ENCODE results near the gene IL9R. TPM values are rescaled to one million over a fixed set of nuclear protein-coding genes. Genes with fewer than 3 reads are reported as not detected.
"Not testable (repeated sequence)": the region's sequence is repeated elsewhere in the genome, so short reads cannot be mapped to it uniquely, and the experiment has no call there.

Gene IL9R
- total RNA-seq, 2 donors from 2014 or later: 0.31 to 0.62 TPM

DNA sequence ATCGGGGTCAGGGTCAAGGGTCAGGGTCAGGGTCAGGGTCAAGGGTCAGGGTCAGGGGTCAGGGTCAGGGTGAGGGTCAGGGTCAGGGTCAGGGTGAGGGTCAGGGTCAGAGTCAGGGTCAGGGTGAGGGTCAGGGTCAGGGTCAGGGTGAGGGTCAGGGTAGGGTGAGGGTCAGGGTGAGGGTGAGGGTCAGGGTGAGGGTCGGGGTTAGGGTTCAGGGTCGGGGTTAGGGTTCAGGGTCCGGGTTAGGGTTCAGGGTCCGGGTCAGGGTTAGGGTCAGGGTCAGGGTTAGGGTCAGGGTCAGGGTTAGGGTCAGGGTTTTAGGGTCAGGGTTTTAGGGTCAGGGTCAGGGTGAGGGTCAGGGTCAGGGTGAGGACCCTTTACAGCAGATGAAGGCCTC, 22.4 kb downstream of the IL9R start:
- WGBS, 2 experiments (ENCODE audit: insufficient coverage in 1 of 2, insufficient read length in 1 of 2): 90% methylated on average over 2 of the region's 5 CpGs; no CpG with 5 or more reads in 1 of the 2 experiments
- H3K36me3 ChIP-seq (ENCODE audit: control insufficient read depth, insufficient read depth, low read length); DNase-seq: not testable (repeated sequence)

DNA sequence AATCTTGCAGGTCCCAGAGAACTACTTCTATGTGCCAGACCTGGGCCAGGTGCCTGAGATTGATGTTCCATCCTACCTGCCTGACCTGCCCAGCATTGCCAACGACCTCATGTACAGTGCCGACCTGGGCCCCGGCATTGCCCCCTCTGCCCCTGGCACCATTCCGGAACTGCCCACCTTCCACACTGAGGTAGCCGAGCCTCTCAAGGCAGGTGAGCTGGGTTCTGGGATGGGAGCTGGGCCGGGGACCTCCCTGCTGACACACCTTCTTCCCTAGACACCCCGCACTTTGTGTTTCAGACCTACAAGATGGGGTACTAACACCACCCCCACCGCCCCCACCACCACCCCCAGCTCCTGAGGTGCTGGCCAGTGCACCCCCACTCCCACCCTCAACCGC, 25.5 kb downstream of the IL9R start:
- DNase-seq; H3K4me1 Mint-ChIP-seq; H3K27me3 Mint-ChIP-seq (ENCODE audit: insufficient read depth); H3K9me3 ChIP-seq (ENCODE audit: control insufficient read depth, low read length); H3K36me3 ChIP-seq (ENCODE audit: control insufficient read depth, insufficient read depth, low read length); H3K27ac Mint-ChIP-seq; H3K4me3 ChIP-seq (ENCODE audit: low read length); H3K27ac ChIP-seq (ENCODE audit: low read depth, low read length); H3K4me1 ChIP-seq (ENCODE audit: control insufficient read depth, insufficient read depth, low read length); H3K27me3 ChIP-seq (ENCODE audit: control insufficient read depth, insufficient read depth, low read length, poor library complexity, severe bottlenecking); H3K9ac ChIP-seq (ENCODE audit: extremely low read depth, low read length, poor library complexity, severe bottlenecking); H3K36me3 Mint-ChIP-seq (ENCODE audit: low read depth); H3K9me3 Mint-ChIP-seq; H3K4me3 Mint-ChIP-seq: not testable (repeated sequence)
- 58% methylated on average over 3 of the region's 9 CpGs; no CpG with 5 or more reads in 1 of the 2 experiments for WGBS, 2 experiments (ENCODE audit: insufficient coverage in 1 of 2, insufficient read length in 1 of 2)

More for the DNA sequence above, 22.4 kb downstream of the IL9R start:
- not testable (repeated sequence) for H3K27ac Mint-ChIP-seq; H3K9ac ChIP-seq (ENCODE audit: extremely low read depth, low read length, poor library complexity, severe bottlenecking); H3K36me3 Mint-ChIP-seq (ENCODE audit: low read depth); H3K9me3 ChIP-seq (ENCODE audit: control insufficient read depth, low read length); H3K4me3 Mint-ChIP-seq; H3K4me1 ChIP-seq (ENCODE audit: control insufficient read depth, insufficient read depth, low read length); H3K4me3 ChIP-seq (ENCODE audit: low read length); H3K27me3 ChIP-seq (ENCODE audit: control insufficient read depth, insufficient read depth, low read length, poor library complexity, severe bottlenecking); H3K27ac ChIP-seq (ENCODE audit: low read depth, low read length); H3K9me3 Mint-ChIP-seq; H3K27me3 Mint-ChIP-seq (ENCODE audit: insufficient read depth); H3K4me1 Mint-ChIP-seq

DNA sequence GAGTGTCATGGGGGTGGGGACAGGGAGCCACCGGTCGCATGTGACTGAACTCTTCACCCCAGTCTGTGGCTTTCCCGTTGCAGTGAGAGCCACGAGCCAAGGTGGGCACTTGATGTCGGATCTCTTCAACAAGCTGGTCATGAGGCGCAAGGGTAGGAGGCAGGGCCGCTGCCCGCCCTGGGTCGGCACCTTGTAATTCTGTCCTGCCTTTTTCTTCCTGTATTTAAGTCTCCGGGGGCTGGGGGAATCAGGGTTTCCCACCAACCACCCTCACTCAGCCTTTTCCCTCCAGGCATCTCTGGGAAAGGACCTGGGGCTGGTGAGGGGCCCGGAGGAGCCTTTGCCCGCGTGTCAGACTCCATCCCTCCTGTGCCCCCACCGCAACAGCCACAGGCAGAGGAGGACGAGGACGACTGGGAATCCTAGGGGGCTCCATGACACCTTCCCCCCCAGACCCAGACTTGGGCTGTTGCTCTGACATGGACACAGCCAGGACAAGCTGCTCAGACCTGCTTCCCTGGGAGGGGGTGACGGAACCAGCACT, 27.5 kb downstream of the IL9R start:
- H3K27ac Mint-ChIP-seq: not testable (repeated sequence)
- 85 to 89% methylated on average over 6 to 12 of the region's 17 CpGs for WGBS, 2 experiments (ENCODE audit: insufficient coverage in 1 of 2, insufficient read length in 1 of 2)

DNA sequence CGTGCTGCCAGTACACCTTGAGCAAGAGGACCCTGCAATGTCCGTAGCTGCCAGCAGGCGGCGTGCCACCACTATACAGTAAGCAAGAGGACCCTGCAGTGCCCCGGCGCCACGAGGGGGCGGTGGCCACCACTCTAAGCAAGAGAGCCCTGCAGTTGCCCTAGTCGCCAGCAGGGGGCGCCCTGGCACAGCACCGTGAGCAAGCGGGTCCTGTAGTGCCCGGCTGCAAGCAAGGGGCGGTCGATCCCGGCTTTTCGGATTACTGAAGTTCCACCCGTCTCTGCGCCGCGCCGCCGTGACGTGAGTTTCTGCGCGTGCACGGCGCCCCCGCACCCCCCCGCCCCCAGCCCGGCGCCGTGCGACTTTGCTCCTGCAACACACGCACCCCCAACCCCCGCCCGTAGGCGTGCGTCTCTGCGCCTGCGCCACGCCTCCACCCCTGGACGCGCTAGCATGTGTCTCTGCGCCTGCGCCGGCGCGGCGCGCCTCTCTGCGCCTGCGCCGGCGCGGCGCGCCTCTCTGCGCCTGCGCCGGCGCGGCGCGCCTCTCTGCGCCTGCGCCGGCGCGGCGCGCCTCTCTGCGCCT, 31.2 kb downstream of the IL9R start:
- not testable (repeated sequence) for H3K4me1 ChIP-seq (ENCODE audit: control insufficient read depth, insufficient read depth, low read length); H3K27me3 ChIP-seq (ENCODE audit: control insufficient read depth, insufficient read depth, low read length, poor library complexity, severe bottlenecking)

More for the DNA sequence above, 27.5 kb downstream of the IL9R start:
- not testable (repeated sequence) for H3K27ac ChIP-seq (ENCODE audit: low read depth, low read length); H3K36me3 ChIP-seq (ENCODE audit: control insufficient read depth, insufficient read depth, low read length); H3K27me3 Mint-ChIP-seq (ENCODE audit: insufficient read depth); DNase-seq; H3K36me3 Mint-ChIP-seq (ENCODE audit: low read depth); H3K4me1 ChIP-seq (ENCODE audit: control insufficient read depth, insufficient read depth, low read length); H3K9me3 Mint-ChIP-seq; H3K4me3 ChIP-seq (ENCODE audit: low read length); H3K4me1 Mint-ChIP-seq; H3K4me3 Mint-ChIP-seq; H3K9me3 ChIP-seq (ENCODE audit: control insufficient read depth, low read length); H3K9ac ChIP-seq (ENCODE audit: extremely low read depth, low read length, poor library complexity, severe bottlenecking); H3K27me3 ChIP-seq (ENCODE audit: control insufficient read depth, insufficient read depth, low read length, poor library complexity, severe bottlenecking)

DNA sequence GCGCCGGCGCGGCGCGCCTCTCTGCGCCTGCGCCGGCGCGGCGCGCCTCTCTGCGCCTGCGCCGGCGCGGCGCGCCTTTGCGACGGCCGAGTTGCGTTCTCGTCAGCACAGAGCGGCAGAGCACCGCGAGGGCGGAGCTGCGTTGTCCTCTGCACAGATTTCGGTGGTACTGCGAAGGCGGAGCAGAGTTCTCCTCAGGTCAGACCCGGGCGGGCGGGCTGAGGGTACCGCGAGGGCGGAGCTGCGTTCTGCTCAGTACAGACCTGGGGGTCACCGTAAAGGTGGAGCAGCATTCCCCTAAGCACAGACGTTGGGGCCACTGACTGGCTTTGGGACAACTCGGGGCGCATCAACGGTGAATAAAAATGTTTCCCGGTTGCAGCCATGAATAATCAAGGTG, 31.8 kb downstream of the IL9R start:
- H3K4me3 ChIP-seq (ENCODE audit: low read length); H3K36me3 ChIP-seq (ENCODE audit: control insufficient read depth, insufficient read depth, low read length); H3K4me1 ChIP-seq (ENCODE audit: control insufficient read depth, insufficient read depth, low read length); H3K36me3 Mint-ChIP-seq (ENCODE audit: low read depth); DNase-seq; H3K9me3 Mint-ChIP-seq; H3K9me3 ChIP-seq (ENCODE audit: control insufficient read depth, low read length); H3K4me1 Mint-ChIP-seq; H3K4me3 Mint-ChIP-seq; H3K27me3 Mint-ChIP-seq (ENCODE audit: insufficient read depth); H3K9ac ChIP-seq (ENCODE audit: extremely low read depth, low read length, poor library complexity, severe bottlenecking); H3K27ac Mint-ChIP-seq; H3K27ac ChIP-seq (ENCODE audit: low read depth, low read length); H3K27me3 ChIP-seq (ENCODE audit: control insufficient read depth, insufficient read depth, low read length, poor library complexity, severe bottlenecking): not testable (repeated sequence)
- WGBS, 2 experiments (ENCODE audit: insufficient coverage in 1 of 2, insufficient read length in 1 of 2): 95% methylated on average over 15 to 39 of the region's 46 CpGs

More for the DNA sequence above, 31.2 kb downstream of the IL9R start:
- H3K27me3 Mint-ChIP-seq (ENCODE audit: insufficient read depth); H3K9ac ChIP-seq (ENCODE audit: extremely low read depth, low read length, poor library complexity, severe bottlenecking); H3K9me3 ChIP-seq (ENCODE audit: control insufficient read depth, low read length); H3K36me3 Mint-ChIP-seq (ENCODE audit: low read depth); H3K27ac Mint-ChIP-seq; H3K4me3 Mint-ChIP-seq; H3K27ac ChIP-seq (ENCODE audit: low read depth, low read length); H3K36me3 ChIP-seq (ENCODE audit: control insufficient read depth, insufficient read depth, low read length); H3K4me1 Mint-ChIP-seq; H3K4me3 ChIP-seq (ENCODE audit: low read length); DNase-seq; H3K9me3 Mint-ChIP-seq: not testable (repeated sequence)
- no CpG with 5 or more reads among the region's 73 CpGs for WGBS, 2 experiments (ENCODE audit: insufficient coverage in 1 of 2, insufficient read length in 1 of 2)

DNA sequence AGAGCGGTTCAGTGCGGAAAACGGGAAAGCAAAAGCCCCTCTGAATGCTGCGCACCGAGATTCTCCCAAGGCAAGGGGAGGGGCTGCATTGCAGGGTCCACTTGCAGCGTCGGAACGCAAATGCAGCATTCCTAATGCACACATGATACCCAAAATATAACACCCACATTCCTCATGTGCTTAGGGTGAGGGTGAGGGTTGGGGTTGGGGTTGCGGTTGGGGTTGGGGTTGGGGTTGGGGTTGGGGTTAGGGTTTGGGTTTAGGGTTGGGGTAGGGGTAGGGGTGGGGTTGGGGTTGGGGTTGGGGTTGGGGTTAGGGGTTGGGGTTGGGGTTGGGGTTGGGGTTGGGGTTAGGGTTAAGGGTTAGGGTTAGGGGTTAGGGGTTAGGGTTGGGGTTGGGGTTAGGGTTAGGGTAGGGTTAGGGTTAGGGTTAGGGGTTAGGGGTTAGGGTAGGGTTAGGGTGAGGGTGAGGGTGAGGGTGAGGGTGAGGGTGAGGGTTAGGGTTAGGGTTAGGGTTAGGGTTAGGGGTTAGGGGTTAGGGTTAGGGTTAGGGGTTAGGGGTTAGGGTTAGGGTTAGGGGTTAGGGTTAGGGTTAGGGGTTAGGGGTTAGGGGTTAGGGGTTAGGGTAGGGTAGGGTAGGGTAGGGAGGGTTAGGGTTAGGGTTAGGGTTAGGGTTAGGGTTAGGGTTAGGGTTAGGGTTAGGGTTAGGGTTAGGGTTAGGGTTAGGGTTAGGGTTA, 32.4 kb downstream of the IL9R start:
- H3K4me3 Mint-ChIP-seq; H3K9me3 ChIP-seq (ENCODE audit: control insufficient read depth, low read length); H3K27me3 ChIP-seq (ENCODE audit: control insufficient read depth, insufficient read depth, low read length, poor library complexity, severe bottlenecking); H3K36me3 ChIP-seq (ENCODE audit: control insufficient read depth, insufficient read depth, low read length); H3K9ac ChIP-seq (ENCODE audit: extremely low read depth, low read length, poor library complexity, severe bottlenecking); H3K9me3 Mint-ChIP-seq; DNase-seq; H3K4me1 ChIP-seq (ENCODE audit: control insufficient read depth, insufficient read depth, low read length); H3K4me1 Mint-ChIP-seq; H3K27me3 Mint-ChIP-seq (ENCODE audit: insufficient read depth); H3K36me3 Mint-ChIP-seq (ENCODE audit: low read depth); H3K4me3 ChIP-seq (ENCODE audit: low read length); H3K27ac ChIP-seq (ENCODE audit: low read depth, low read length); H3K27ac Mint-ChIP-seq: not testable (repeated sequence)
- WGBS, 2 experiments (ENCODE audit: insufficient coverage in 1 of 2, insufficient read length in 1 of 2): no CpG with 5 or more reads among the region's 9 CpGs

DNA sequence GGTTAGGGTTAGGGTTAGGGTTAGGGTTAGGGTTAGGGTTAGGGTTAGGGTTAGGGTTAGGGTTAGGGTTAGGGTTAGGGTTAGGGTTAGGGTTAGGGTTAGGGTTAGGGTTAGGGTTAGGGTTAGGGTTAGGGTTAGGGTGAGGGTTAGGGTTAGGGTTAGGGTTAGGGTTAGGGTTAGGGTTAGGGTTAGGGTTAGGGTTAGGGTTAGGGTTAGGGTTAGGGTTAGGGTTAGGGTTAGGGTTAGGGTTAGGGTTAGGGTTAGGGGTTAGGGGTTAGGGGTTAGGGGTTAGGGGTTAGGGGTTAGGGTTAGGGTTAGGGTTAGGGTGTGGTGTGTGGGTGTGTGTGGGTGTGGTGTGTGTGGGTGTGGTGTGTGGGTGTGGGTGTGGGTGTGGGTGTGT, 33.0 kb downstream of the IL9R start:
- H3K9me3 Mint-ChIP-seq; H3K9me3 ChIP-seq (ENCODE audit: control insufficient read depth, low read length); H3K27ac ChIP-seq (ENCODE audit: low read depth, low read length); H3K27me3 Mint-ChIP-seq (ENCODE audit: insufficient read depth); H3K9ac ChIP-seq (ENCODE audit: extremely low read depth, low read length, poor library complexity, severe bottlenecking); H3K4me1 ChIP-seq (ENCODE audit: control insufficient read depth, insufficient read depth, low read length); H3K36me3 Mint-ChIP-seq (ENCODE audit: low read depth); H3K36me3 ChIP-seq (ENCODE audit: control insufficient read depth, insufficient read depth, low read length); H3K4me3 Mint-ChIP-seq; DNase-seq; H3K4me1 Mint-ChIP-seq; H3K27me3 ChIP-seq (ENCODE audit: control insufficient read depth, insufficient read depth, low read length, poor library complexity, severe bottlenecking); H3K27ac Mint-ChIP-seq; H3K4me3 ChIP-seq (ENCODE audit: low read length): not testable (repeated sequence)

All from endodermal cell (in vitro differentiated cells).